Endometrium (tissue), 2 donors: ENCODE measurements around the gene MICAL3.

Experiments used
- FAIRE-seq: peaks from 2 replicates; lab custom pipeline; 2012; peaks lifted over from hg19 to GRCh38; lab: Jason Lieb, UNC
- donor health status: control.
- donor health status: control.

The MICAL3 gene

DNA sequence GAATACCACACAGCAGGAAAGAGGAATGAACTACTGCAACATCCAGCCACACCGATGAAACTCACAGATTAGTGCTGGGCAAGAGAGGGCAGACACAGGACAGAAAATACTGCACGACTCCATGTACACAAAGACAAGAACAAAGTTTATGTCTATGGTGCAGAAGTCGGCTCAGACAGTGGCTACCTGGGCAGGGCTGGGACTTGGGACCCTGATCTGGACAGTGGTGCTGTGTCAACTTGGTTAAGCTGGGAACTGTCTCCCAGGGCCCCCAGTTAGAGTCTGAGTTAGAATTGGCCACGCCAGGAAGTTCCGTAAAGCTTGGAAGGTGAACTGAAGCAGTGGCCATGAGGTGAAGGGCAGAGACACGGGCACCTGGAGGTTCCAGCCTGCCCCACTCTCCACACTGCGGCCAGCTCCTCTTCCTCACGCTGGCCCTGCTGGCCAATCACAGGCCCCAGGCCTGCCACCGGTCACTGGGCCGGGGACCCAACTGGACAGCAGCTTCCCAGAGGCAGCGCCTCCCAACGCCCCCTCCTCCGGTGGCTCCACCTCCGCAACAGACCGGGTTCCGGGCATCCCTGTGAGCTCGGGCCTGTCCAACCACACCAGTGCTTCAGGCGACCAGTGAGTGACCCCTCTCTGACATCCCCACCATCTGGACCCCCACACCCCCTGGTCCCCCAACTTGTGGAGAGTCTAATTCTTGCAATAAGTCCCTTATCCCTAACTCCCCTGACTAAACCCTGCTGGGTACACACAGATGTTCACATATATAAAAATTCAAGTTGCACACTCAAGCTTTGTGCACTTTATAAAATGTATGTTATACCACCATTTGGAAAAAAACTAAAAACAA is 93.7 kb downstream of the MICAL3 start:
- no peak for FAIRE-seq

DNA sequence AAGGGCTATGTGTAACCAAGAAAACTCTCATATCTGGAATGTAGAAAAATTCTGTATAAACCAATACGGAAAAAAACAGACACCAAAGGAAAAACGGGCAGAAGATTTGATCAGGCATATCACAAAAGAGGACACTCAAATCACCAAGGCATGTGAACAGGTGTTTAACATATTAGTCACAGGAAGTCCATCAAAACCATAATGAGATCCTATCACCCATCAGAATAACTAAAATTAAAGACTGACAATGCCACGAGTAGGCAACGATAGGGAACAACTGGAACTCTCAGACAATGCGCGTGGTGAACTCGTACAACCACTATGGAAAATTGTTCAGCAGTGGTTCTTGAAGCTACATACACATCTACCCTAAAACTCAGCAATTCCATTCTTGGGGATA is 94.5 kb downstream of the MICAL3 start:
- FAIRE-seq, result no peak

DNA sequence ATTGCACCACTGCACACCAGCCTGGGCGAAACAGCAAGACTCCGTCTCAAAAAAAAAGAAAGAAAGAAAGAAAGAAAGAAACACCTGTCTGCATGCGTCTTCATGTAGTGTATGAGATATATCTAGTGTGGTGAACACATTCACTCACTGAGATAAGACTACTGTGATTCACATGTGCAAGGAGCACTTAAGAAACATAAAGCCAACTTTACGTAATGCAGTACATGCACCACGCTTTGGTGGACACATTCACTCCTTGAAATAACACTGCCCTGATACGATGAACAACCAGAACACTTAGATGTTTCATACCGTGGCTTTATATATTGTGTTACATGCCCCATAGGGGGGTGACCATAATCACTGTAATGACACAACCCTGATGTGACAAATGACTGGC is 96.0 kb downstream of the MICAL3 start:
- no peak for FAIRE-seq

- FAIRE-seq, result no peak
Measured at GRCh38 chr22:17927062-17927461, 97.3 kb downstream of the MICAL3 start.

DNA sequence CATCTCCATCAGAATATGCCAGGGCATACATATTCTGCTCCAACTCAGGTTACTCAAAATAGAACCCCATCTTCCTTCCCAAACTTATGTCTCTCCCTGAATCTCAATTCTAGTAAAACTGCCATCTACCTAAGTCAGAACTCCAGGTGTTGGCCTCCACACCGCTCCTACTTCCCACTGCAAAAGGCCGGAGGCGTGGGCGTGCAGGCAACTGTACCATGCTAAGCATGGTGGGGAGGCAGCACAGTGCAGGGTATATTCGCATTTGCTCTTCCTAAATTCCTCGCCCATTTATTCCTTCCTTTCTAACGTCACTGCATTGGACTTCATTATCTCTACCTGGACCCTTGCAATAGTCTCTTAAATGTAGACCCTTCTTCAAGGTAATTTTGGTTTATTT is 97.8 kb downstream of the MICAL3 start:
- no peak for FAIRE-seq

GRCh38 chr22:17925431-17925841 is 98.9 kb downstream of the MICAL3 start:
- no peak for FAIRE-seq

DNA sequence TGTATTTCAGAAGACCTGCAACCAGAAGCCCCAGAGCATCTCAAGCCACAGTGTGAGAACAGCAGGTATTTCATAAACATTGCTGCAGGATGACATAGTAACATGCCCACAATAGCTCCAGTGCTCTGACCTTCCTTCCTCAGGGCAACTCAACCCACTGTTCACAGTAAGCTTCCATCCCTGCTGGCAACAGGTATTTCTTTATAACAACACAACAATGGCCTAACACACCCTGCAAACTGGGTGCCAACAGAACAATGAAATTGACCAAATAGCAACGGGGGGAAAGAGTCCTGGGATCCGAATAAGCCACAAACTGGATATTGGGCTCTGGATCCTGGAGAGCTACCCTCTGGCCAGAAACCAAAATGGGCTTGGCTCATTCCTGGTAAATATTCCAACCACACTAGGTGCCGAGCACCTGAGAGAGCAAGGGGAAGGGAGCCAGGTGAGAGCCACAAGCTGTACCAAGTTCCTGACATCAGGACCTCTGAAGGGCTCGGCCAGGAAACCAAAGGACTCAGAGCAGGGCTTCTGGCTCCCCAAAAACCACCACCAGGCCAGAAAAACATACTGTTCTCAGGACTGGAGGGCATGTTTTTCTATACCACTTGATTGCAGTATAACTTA is 99.5 kb downstream of the MICAL3 start:
- FAIRE-seq, result no peak

GRCh38 chr22:17924076-17924475 is 100.3 kb downstream of the MICAL3 start:
- FAIRE-seq, result no peak

DNA sequence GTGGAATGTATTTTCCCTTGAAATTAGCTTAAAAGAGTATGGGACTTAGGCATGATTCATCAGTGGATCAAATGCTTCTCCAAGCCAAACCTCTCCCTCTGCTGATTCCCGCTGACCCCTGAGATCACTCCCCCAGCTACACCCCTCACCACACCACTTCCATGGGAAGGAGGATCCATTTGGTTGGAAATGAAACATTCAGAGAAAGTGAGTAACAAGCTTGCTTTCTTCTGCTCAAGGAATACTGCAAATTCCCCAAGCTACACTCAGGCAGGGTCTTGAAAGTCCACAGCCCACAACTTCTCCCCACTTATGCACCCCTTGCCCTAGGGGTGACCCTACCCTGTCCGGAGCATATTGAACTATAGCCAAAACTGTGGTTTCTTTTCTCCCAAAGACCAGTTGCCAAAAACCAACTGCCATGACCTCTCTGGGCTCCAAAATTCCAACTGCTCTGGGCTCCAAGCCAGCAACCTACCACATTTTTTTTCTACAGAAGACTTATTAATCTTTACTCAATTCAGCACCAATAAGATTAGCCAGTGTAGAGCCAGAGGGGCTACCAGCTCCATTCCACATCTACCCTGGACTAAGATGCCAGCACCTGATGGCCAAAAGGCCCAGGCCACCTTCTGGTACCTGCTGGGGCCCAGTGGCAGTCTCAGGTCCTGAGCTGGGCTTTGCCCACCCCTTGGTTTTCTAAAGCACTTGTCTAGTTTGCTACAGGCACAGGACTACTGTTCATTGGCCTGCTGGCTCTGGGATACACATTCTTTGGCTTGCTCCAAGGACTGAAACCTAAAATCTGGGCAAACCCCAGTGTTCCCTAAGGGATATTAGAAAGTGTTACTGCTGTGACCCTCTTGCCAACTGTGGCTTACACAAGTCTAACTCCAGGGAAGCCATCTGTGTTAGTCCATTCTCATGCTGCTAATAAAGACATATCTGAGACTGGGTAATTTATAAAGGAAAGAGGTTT is 101.1 kb downstream of the MICAL3 start:
- no peak for FAIRE-seq

DNA sequence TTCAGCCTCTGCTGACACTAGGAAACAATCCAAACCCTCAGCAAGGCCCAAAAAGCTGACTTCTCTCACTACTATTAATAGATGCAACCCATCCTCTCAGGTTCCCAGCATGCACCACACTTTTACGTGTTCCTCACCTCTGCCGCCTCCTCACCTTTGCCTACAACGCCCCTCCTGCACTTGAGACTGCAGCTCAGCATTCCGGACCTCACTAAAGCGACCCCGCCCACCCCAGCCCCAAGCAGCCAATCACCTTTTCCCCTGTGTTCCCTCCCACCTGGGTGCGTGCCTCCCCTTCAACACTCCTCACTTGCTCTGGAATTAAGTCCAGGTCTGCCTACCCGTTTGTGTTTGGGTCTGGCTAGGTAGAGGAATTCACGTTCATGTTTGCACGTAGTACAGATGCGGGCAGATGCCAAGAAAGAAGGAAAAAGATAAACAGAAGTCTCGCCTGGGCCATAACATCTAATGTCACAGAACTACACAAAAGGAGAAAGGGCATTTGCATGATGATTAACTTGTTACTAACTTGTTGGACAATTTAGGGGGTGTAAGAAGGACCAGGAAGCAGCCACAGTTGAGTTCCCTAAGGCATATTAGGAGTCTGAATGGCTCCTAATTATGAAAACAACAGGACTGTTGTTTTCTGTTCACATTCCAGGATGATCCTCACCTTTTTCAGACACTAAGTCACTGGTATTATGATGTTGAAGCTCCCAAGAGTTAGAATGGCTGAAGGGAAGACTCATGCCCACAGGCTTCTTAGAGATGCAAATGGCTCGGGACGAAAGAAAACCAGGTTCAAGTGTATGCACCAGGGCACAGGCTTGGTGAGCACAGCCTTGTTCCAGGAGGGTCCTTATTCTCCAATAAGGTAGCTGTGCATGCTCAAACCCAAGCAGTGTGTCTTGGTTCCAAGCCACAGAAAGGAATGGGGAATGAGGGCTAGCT is 102.2 kb downstream of the MICAL3 start:
- no peak for FAIRE-seq

GRCh38 chr22:17920992-17921650 is 103.2 kb downstream of the MICAL3 start:
- FAIRE-seq, result no peak

DNA sequence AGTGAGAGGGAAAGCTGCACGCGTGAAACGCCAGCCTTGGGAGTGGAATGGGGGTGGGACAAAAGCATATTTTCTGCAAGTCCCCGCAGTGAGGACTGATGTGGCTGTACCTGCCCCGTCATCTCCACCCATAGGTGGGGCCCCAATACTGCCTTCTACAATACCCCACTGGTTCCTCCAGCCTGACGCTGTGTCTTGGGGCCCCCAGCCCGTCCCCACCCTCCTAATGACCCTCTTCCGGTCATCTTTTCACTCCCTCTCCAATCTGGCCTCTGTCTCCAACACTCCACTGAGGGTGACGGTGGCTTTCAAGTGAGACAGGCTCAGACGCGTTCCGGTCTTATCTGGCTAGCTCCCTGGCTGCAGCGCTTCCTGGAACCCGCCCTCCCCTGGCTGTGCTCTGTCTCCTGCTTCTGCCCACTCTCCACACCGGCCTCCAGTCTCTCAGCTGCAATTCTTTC is 104.2 kb downstream of the MICAL3 start:
- no peak for FAIRE-seq

GRCh38 chr22:17919276-17920144 is 104.9 kb downstream of the MICAL3 start:
- FAIRE-seq, result no peak

GRCh38 chr22:17918840-17919239 is 105.5 kb downstream of the MICAL3 start:
- no peak for FAIRE-seq

- FAIRE-seq, result no peak
Measured at GRCh38 chr22:17917490-17917983, 106.8 kb downstream of the MICAL3 start.

GRCh38 chr22:17916226-17916889 is 108.0 kb downstream of the MICAL3 start:
- FAIRE-seq, result no peak

GRCh38 chr22:17915676-17916075 is 108.7 kb downstream of the MICAL3 start:
- no peak for FAIRE-seq

DNA sequence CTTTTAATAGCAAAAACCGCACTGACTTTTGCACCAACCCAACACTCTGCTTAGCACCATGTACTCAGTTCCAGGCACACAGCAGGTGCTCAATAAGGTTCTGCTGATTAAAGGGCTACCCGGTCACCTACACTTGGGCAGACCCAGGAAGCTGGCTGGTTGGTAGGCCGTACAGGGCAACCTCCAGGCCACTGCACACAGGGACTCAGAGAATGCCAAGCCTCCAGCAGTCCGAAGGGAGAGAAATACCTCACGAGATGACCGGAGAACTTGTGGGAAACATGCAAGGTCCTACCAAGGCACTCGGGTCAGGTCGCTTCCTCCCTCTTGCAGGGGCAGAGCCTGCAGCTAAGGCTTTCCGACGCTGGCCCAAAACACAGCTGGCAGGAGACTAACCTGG is 109.2 kb downstream of the MICAL3 start:
- no peak for FAIRE-seq

DNA sequence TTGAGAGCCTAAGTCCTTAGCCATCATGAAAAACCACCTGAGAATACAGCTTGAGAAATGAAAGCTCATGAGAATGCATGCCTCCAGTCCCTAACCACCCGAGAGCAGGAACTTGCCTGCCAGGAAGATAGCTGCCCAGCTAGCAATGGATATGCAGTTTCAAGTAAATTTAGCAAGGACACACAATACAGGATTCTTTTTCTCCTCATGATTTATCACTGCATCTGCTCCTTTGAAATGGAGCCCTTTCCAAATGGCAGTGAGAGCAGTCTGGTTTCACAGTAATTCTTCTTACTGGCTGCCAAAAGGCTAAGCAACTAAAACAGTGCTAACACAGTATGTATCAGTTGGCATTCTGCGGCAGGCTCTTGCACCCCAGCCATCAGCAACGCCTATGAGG is 109.9 kb downstream of the MICAL3 start:
- FAIRE-seq, result no peak
